ENCODE results near the gene LUZP1.

LUZP1 gene

DNA sequence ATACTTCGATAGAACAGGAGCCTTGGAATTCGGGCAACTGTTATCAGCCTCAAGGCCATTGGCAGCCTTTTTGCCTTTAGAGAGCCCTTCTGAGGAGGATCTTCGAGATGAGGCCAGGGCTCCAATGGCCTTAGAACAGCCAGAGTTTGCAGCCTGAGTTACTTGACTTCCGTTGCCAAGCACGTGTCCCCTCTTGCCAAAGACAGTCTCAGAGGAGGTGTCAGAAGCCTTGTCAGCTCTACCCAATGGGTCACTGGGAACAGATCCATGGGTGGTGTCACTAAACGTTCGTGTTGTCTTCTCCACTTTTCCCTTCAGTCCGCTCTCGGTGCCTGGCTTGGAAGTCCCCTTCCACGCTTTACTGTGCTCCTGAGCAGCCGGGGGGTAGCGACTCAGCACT is 76.2 kb downstream of the LUZP1 start:
- no peak for FAIRE-seq
- DNase-seq (ENCODE audit: insufficient read length, low spot score), result no peak

DNA sequence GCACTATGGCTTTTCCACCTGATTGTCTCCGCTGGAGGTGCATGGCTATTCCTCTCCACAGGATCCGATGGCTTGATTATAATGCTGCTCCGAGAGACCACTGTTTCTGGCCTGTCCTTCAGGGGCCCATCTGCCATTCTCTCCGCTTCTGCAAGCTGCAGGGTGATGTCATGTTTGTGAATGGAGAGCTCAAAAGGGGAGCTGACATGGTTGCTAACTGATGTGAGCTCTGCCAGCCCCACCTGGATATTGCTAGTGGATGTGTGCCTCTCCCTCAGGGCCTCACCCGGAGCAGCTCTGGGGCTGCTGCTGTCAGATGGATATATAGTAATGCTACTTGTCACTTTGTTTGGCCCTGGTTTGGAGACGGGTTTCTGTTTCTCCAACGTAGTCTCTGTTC is 77.1 kb downstream of the LUZP1 start:
- DNase-seq (ENCODE audit: insufficient read length, low spot score) (no peak), FAIRE-seq (no peak)

DNA sequence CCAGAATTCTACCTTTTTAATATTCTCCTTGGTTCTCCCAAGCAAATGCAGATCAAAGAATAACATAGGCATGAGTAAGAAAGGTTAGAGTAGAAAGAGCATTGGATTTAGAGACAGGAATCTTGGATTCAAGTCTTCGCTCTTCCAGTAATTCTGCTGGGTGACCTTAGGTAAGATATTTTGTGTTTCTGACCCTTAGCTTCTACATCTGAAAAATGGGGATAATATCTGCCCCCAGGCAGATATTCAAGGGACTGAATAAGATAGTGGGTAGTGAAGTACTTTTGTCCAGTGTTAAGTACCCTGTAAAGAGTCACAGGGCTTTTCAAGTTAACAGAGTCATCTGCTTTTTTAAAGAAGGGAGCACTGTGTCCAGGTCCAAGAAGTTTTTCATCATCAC is 78.6 kb downstream of the LUZP1 start:
- no peak for FAIRE-seq
- DNase-seq (ENCODE audit: insufficient read length, low spot score), result no peak

DNA sequence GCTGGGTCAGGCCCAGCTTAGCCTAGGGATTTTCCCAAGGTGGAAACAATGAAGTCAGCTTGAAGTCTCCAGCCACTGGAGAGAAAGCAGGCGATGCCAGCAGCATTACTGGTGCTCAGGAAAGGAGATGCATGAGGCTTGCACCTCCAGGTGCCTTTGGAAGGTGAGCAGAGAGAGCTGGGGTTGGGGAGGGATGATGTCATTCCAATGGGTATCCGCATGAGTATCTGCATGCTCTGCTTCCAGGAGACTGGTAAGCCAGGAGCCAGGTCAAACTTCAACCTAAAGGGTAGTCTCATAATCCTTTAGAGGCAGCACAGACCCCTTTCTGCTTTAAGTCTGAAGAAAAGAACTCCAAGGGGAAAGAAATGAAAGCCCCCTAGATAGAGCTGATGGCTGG is 80.6 kb downstream of the LUZP1 start:
- FAIRE-seq (no peak), DNase-seq (ENCODE audit: insufficient read length, low spot score) (no peak)

DNA sequence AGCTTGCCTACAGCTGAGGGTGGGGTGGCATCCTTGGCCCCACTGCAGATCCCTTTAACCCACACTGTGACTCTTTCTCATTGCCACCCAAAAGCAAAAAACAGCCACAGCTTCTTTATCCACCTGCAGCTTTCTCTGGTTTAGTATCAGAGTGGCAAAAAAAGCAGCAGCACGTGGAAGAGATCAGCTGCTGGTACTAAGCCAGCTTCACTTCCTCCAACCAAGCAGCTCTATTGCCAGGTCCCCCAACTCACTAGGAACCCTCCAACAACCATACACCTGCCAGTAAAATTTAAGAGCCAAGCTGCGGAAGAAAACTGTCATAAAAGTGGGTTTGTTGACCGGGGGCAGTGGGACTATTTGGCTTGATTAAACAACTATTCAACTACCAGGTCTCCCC is 83.0 kb downstream of the LUZP1 start:
- FAIRE-seq (no peak), DNase-seq (ENCODE audit: insufficient read length, low spot score) (no peak)

DNA sequence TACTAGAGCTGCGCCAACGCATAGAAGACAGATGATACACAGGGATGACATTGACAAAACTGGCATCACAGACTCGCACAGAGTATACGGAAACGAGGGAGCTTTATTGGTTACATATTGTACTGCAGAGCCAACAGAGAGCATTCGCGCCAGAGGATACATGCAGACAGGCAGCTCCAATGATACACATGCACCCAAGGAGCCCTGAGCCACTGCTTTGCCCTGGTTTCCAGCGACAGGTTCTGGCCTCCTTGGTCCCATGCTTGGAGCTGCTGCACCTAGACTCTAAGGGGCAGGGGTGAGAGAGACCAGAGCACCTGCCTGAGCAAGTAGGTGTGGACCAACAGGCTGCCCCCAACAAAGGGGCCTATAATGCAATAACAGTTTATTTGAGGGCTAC is 83.8 kb downstream of the LUZP1 start:
- FAIRE-seq (no peak), DNase-seq (ENCODE audit: insufficient read length, low spot score) (no peak)

DNA sequence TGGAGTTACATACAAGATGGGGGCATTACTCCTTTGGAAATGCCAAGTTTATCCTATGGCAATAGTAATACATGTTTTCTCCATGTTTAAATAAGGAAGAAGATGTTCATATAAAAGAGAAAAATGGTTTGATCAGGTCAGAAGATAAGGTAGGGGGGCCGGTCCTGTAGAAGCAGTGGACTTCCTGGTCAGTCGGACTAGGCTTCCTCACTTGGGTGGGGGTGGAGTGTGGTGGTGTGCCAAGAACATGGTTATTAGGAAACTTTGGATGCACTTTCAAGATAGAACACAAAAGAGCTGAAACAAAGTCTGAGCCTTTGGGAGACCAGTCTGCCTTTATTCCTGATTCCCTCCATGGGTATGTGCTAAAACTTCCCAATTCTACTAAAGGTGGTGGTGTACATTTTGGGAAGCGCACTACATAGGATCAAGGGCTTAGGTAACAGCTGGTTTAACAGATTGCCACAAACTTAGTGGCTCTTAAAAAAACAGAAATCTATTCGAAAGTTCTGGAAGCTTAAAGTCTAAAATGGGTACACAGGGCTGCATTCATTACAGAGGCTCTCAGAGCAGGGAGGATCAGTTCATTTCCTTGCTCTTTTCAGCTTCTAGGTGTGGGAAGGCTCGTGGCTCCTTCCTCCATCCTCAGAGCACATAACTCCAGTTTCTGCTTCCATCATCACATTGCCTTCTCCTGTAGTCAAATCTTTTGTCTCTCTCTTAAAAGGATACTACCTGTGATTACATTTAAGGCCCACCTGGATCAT is 84.8 kb downstream of the LUZP1 start:
- FAIRE-seq, result no peak
- no peak for DNase-seq (ENCODE audit: insufficient read length, low spot score)

DNA sequence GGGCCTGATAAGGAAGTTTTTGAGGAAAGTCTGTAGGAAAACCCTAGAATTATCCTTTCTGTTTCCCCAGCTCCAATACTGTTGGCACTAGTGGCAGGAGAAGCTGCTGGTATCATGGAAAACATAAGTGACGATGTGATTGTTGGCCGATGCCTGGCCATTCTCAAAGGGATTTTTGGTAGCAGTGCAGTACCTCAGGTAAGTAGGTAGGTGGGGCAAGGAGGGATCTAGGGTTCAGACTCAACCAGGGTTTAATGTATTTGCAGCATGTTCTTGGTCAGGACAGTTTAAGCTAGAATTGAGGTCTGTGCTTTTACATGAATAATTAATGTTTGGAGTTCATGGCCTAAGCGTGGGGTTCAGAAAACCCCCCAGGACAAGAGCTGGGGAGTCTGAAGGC is 87.3 kb downstream of the LUZP1 start:
- DNase-seq (ENCODE audit: insufficient read length, low spot score), result no peak
- no peak for FAIRE-seq

DNA sequence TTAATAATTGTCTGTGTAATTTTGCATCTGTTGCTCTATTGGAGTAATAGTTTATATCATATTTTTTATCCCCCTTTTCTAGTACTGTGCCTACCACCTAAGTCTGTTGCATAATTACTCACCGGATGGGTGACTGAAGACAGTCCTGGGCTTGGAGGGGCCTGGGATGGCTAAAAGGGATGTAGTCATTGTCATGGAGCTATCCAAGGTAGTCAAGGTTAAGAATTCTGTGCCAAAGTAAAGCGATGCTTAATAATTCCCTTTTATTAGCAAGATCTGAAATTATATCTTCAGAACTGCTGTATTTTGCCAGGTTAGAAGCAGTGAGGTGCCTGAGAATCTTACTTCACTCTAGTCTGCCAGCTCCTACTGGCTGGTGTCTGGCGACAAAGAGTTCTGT is 87.8 kb downstream of the LUZP1 start:
- FAIRE-seq, result no peak
- no peak for DNase-seq (ENCODE audit: insufficient read length, low spot score)

DNA sequence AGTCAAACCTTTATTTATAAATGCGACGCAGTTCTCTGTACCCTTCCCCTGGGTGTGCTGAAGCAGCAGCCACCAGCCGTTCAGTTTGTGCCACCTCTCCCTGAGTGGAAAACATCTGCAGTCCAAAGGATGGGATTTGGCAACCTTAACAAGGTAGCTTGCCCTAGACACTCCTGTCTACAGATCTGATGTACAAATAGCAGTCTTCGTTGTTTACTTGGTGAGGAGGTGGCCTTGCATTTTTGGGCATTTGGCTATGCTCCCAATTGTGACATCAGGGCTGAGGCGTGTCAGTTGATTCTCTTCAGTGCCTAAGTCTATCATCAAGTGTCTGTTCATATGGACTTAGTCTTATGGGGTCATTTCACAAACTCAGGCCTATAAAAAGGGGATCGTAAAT is 89.6 kb downstream of the LUZP1 start:
- DNase-seq (ENCODE audit: insufficient read length, low spot score) (no peak), FAIRE-seq (no peak)

DNA sequence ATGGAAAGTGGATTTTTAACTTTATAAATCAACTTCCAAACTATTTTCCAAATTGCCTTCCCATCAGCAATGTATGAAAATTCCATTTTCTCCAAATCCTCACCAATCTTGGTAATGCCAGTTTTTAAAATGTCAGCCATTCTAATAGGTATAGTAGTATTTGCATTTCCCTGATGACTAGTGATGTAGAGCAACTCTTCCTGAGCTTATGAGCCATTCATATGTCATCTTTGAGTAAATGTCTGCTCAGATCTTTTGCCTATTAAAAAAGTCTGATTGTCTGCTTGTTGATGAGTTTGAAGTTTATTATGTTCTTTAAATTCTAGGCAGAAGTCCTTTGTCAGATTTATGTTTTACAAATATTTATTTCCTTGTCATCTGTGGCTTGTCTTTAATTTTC is 94.6 kb downstream of the LUZP1 start:
- no peak for FAIRE-seq
- DNase-seq (ENCODE audit: insufficient read length, low spot score), result no peak

DNA sequence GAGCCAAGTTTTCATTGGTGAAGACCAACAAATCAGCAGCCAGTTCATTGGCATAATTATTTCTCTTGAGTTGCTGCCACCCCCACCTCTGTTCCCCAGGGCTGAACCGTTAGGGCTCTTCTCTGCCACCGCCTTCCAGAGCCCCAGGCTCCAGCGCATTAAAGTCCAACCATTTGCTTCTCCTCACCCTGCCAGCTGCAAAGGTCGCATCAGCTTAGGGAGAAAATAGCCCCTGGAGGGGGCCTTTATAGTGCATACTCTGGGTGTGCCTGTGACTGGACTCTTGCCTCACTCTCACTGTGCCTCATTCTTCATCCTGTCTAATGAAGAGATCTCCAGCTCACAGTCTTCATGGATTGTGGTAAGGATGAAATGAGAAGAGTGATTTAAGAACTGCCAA is 99.0 kb downstream of the LUZP1 start:
- FAIRE-seq (no peak), DNase-seq (ENCODE audit: insufficient read length, low spot score) (no peak)

DNA sequence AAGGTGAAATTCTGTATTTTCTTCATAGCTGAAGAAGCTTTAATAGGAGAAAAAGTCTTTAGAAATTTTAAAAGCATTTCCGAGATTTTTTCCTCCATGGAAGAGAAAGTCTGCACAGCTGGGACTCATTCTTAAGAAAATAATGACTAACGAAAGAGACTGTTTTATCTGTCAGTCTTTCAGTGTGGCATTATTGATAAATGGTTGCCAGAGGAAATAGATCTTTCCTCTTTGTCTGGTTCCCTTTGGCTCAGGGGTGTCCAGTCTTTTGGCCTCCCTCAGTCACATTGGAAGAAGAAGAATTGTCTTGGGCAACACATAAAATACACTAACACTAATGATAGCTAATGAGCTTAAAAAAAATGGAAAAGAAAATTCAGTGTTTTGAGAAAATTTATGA is 99.5 kb downstream of the LUZP1 start:
- FAIRE-seq (no peak), DNase-seq (ENCODE audit: insufficient read length, low spot score) (no peak)

DNA sequence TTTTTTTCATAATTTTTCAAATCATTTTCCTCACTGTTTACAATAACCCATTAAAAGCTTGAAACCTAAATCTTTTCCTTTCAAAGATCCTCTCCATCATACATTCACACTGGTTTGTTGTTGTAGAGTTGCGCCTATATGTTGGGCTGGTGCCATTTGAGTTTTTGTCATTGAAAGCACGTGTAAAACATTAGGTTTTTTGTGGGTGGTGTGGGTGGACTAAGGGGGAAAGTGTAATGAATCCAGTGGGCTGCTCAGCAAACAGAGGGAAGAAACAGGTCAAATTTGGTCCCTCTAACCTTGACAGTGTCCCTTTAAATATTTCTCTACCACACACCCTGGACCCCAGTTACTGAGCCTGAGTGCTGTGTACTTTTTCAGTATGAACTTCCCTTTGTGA is 102.6 kb downstream of the LUZP1 start:
- DNase-seq (ENCODE audit: insufficient read length, low spot score) (no peak), FAIRE-seq (no peak)

DNA sequence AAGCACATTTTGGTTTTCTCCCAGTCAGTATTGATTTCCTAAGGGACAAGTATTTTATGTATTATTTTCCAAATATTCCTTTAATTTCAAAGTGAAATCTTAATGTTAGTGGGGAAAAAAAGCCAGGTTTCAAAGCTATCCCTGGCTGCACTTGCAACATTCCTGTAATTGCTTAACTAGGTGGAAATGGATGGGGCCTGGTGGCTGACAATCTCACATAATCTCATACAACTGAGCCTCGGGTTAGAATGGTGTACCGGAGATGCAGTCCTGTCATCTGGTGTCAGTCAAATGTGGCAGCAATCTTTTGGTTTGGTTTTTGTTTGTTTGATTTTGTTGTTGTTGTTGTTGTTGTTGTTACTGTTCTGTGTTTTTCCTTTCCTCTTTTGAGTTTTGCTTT is 103.3 kb downstream of the LUZP1 start:
- no peak for DNase-seq (ENCODE audit: insufficient read length, low spot score)
- FAIRE-seq, result no peak

DNA sequence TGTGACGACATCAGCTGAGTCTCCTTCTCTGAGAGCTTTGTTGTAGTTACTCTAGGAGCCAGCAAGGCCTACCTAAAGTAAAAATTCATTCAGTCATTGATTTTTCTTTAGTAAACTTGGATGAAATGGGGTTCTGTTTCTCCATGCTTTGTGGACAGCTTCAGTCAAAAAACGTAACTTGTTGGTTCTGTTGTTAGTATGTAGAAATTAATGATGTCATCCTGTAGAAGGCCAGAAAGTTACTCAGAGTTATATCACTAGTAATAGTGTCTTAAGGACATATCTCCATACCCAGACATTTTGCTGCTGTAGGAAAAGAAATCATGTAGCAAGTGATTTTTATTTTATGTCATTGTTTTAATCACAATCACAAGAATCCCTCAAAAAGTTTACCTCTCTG is 106.4 kb downstream of the LUZP1 start:
- FAIRE-seq, result no peak

DNA sequence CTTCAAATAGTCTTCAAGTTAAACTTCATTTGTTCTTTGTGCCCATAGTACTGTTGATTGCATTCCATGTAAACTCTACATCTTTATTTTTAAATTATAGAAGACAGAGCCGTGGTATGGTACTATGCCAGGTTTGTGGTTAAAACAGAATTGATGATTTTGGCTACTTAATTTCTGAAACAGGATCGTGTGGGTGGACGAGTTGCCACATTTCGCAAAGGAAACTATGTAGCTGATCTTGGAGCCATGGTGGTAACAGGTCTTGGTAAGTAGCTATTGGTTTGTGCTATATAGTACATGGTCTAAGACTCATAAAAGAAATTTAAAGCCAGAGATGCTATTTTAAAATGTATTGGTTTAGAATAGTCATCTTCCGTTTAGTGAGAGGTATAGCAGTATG is 111.4 kb downstream of the LUZP1 start:
- FAIRE-seq, result no peak
- no peak for DNase-seq (ENCODE audit: insufficient read length, low spot score)

More for the DNA sequence above, 106.4 kb downstream of the LUZP1 start:
- no peak for DNase-seq (ENCODE audit: insufficient read length, low spot score)

DNA sequence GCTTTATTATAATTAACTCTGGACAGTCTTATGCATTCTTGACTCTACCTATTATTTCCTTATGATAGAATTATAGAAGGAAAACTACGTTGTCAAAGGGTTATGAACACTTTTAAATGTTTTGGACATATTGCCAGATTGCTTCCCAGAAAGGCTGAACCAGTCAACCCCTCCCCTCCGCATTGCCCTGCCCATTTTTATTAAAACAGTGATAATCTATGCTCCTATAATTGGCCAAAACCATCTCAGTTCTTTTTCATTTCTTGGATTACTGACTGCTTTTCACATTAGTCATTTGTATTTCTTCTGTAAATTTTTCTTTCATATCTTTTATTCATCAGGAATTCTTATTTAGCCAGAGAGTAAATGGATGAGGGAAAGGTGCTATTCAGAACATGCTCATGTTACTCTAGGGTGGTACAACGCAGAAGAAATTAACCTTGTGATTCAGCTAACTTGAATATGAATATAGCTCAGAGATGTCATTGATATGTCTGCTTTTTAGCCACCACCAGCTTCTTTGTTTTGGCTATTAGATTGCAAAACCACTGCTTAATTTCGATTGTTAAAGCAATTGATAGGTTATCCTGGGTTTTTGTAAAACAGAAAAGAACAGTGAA is 117.3 kb downstream of the LUZP1 start:
- no peak for FAIRE-seq
- no peak for DNase-seq (ENCODE audit: insufficient read length, low spot score)

DNA sequence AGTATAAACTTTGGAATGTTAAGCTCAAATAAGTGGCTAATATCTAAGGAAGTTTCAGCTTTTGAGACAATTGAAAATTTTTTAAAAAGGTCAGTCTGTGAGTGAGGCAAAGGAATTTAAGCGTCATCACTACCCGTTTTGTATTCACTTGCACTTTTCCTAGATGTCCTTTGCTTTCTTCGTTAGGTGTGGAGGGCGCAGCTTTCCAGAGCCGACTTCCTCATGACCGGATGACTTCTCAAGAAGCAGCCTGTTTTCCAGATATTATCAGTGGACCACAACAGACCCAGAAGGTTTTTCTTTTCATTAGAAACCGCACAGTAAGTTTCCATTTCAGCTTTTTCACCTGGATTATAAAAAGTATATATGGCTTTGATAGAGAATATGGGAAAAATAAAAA is 118.5 kb downstream of the LUZP1 start:
- DNase-seq (ENCODE audit: insufficient read length, low spot score) (no peak), FAIRE-seq (no peak)

DNA sequence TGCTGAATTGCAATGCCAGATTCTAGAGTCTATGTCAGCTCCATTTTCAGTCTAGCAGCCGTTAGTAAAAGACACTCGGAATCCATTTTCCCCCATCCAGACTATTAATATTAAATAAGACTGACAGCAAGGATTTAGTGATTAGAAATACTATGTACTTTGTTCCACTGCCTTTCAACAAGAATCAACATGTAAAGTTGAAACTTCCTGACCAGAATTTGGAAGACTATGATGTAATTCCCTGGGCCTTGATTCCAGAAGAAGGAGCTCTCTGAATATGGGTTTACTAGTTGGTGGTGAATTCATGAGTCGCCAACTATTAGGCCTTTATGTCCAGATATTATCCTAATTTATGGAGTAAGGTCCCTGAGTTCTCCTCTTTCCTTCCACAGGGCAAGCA is 124.6 kb downstream of the LUZP1 start:
- no peak for DNase-seq (ENCODE audit: insufficient read length, low spot score)
- no peak for FAIRE-seq

DNA sequence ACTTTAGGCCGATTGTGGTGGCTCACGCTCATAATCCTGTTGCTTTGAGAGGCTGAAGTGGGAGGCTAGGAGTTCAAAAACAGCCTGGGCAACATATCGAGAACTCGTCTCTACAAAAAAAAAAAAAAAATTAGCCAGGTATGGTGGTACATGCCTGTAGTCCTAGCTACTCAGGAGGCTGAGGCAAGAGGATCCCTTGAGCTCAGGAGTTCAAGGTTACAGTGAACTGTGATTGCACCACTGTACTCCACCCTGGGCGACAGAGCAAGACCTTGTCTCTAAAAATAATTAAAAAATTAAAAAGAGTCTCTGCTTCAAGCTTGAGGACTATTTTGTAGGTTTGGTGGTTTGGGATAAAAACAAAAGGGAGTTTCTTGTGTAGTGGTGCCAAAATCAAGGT is 128.1 kb downstream of the LUZP1 start:
- FAIRE-seq, result no peak
- DNase-seq (ENCODE audit: insufficient read length, low spot score), result no peak

DNA sequence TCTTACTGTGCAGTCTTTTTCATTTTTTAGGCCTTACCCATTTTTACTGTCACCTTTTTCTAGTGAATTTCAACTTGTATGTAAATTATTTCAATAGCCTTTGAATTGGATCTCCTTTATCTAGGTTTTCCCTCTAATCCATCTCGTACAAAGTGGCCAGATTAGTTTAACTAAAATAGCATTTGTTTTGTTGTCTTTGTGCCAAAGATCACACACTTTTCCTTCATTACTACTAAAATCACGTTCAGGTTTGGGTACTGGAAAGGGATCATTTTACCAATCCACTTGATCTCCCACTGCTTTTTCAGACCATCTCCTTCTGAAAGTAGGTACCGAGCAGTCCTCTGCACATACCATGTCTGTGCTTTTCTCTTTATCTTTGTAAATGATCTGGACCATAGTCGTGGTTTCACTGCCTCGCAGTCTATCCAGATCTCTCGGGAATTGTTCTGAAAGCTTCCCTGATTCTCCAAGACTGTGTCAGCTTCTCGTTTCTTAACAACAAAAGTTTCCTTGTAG is 129.3 kb downstream of the LUZP1 start:
- DNase-seq (ENCODE audit: insufficient read length, low spot score) (no peak), FAIRE-seq (no peak)

Data from HTR-8/SVneo (cell line).